HepG2 (cell line): ENCODE measurements around the gene LRRC39. TPM values are rescaled to one million over a fixed set of nuclear protein-coding genes. Genes with fewer than 3 reads are reported as not detected.
A peak's percentile ranks its signal among the peaks of the same experiment; 100 is the strongest.

ENCODE experiments used
- BRCA1 ChIP-seq: sonication (generic); formaldehyde crosslinking; IDR thresholded peaks from 2 replicates; pipeline ENCODE4 v1.4.0; 2020; ENCODE audit warnings: missing genetic modification reagents
- BRD4 ChIP-seq: sonication (generic); formaldehyde crosslinking; IDR thresholded peaks from 2 replicates; pipeline ENCODE4 v1.4.0; 2020; ENCODE audit warnings: missing genetic modification reagents
- CBFB ChIP-seq: sonication (generic); formaldehyde crosslinking; IDR thresholded peaks from 2 replicates; pipeline ENCODE4 v1.4.0; 2020; ENCODE audit warnings: missing genetic modification reagents
- DNMT3B ChIP-seq: conservative IDR thresholded peaks from 2 replicates; pipeline ENCODE4 v1.6.1; 2016; ENCODE audit warnings: missing biosample characterization, control low read depth
- EHMT2 ChIP-seq: fragments of 200-600 bp; sonication (generic); IDR thresholded peaks from 2 replicates; pipeline ENCODE4 v1.7.0; 2017; ENCODE audit warnings: antibody characterized with exemption, low read depth, low read length, borderline replicate concordance
- ELF4 ChIP-seq: sonication (generic); formaldehyde crosslinking; IDR thresholded peaks from 2 replicates; pipeline ENCODE4 v1.5.0; 2020; ENCODE audit warnings: missing genetic modification reagents, mild to moderate bottlenecking, moderate library complexity, borderline replicate concordance
- HINFP ChIP-seq: sonication (generic); formaldehyde crosslinking; IDR thresholded peaks from 2 replicates; pipeline ENCODE4 v1.4.0; 2020; ENCODE audit warnings: low read depth, mild to moderate bottlenecking, missing genetic modification reagents
- PCBP1 ChIP-seq: fragments of 200-400 bp; formaldehyde crosslinking; IDR thresholded peaks from 2 replicates; pipeline ENCODE4 v1.6.1; 2017; ENCODE audit warnings: mild to moderate bottlenecking, low read depth, low read length, borderline replicate concordance
- POLR2AphosphoS5 ChIP-seq: IDR thresholded peaks from 2 replicates; pipeline ENCODE4 v1.6.1; 2012; ENCODE audit warnings: low read depth, low read length
- RARG ChIP-seq: sonication (generic); formaldehyde crosslinking; IDR thresholded peaks from 2 replicates; pipeline ENCODE4 v1.4.0; 2020; ENCODE audit warnings: low read depth, mild to moderate bottlenecking, missing genetic modification reagents
- TBX2 ChIP-seq: sonication (generic); formaldehyde crosslinking; IDR thresholded peaks from 2 replicates; pipeline ENCODE4 v1.5.0; 2020; ENCODE audit warnings: missing genetic modification reagents, mild to moderate bottlenecking, borderline replicate concordance
- ZFP36 ChIP-seq: fragments of 150-350 bp; IDR thresholded peaks from 2 replicates; pipeline ENCODE4 v1.6.1; 2018; ENCODE audit warnings: borderline replicate concordance, low read length, low read depth; ENCODE audit not compliant: partially characterized antibody
- ZFY ChIP-seq: sonication (generic); formaldehyde crosslinking; IDR thresholded peaks from 2 replicates; pipeline ENCODE4 v1.4.0; 2020; ENCODE audit warnings: missing genetic modification reagents
- ZMYM2 ChIP-seq: sonication (generic); formaldehyde crosslinking; IDR thresholded peaks from 2 replicates; pipeline ENCODE4 v1.8.0; 2022; ENCODE audit warnings: mild to moderate bottlenecking, missing genetic modification reagents
- ZNF207 ChIP-seq: fragments of 450-650 bp; IDR thresholded peaks from 2 replicates; pipeline ENCODE4 v1.6.1; 2016; ENCODE audit warnings: antibody characterized with exemption, borderline replicate concordance
- ZNF563 ChIP-seq: sonication (generic); formaldehyde crosslinking; IDR thresholded peaks from 2 replicates; pipeline ENCODE4 v1.8.0; 2022; ENCODE audit warnings: mild to moderate bottlenecking, moderate library complexity, missing genetic modification reagents
- ZNF576 ChIP-seq: sonication (generic); formaldehyde crosslinking; IDR thresholded peaks from 2 replicates; pipeline ENCODE4 v1.4.0; 2020; ENCODE audit warnings: mild to moderate bottlenecking, missing genetic modification reagents
- ZNF652 ChIP-seq: IDR thresholded peaks from 2 replicates; pipeline ENCODE4 v1.6.1; 2016; ENCODE audit warnings: low read depth, borderline replicate concordance
- ZNF678 ChIP-seq: sonication (generic); formaldehyde crosslinking; IDR thresholded peaks from 2 replicates; pipeline ENCODE4 v1.4.0; 2020; ENCODE audit warnings: mild to moderate bottlenecking, missing genetic modification reagents
- ZNF709 ChIP-seq: sonication (generic); formaldehyde crosslinking; IDR thresholded peaks from 2 replicates; pipeline ENCODE4 v1.5.0; 2020; ENCODE audit warnings: mild to moderate bottlenecking, missing genetic modification reagents
- ZNF747 ChIP-seq: sonication (generic); formaldehyde crosslinking; IDR thresholded peaks from 2 replicates; pipeline ENCODE4 v1.8.1; 2023; ENCODE audit warnings: missing genetic modification reagents, mild to moderate bottlenecking, borderline replicate concordance
- polyA plus RNA-seq, 8 experiments: library from polyadenylated mRNA; depleted of rRNA in 3 of 8; stranded (reverse) in 7 of 8; unstranded in 1 of 8; fragments of >200 nt; fragmentation: Illumina TruSeq in 4 of 8; extraction: Trizol in 4 of 8; gene quantifications; 2 replicates each; pipeline versions ENCODE4 v1.2.1 to v1.2.3, GENCODE V29; 2011 to 2016; ENCODE audit warnings: low read depth in 4 of 8, missing spikeins in 1 of 8, mixed read lengths in 1 of 8; ENCODE audit not compliant: insufficient read depth in 1 of 8
- total RNA-seq, 5 experiments: library from RNA; depleted of rRNA; stranded (reverse); fragments of >200 nt; fragmentation: Illumina TruSeq; extraction: Trizol; gene quantifications; 2 replicates each; pipeline ENCODE4 v1.2.3, GENCODE V29; 2016; ENCODE audit warnings: low read depth in 1 of 5
- TF ChIP-seq, protein P1 (sequence below): sonication (generic); formaldehyde crosslinking; IDR thresholded peaks from 2 replicates; pipeline ENCODE4 v1.4.0; 2020; ENCODE audit warnings: mild to moderate bottlenecking, missing genetic modification reagents, borderline replicate concordance
- TF ChIP-seq, protein P2 (sequence below): sonication (generic); formaldehyde crosslinking; IDR thresholded peaks from 2 replicates; pipeline ENCODE4 v1.5.0; 2020; ENCODE audit warnings: mild to moderate bottlenecking, missing genetic modification reagents, borderline replicate concordance

The LRRC39 gene
- total and polyA plus RNA-seq, 2 of the 13 experiments (the other 11 are each of a cell fraction or from before 2014, with no cell fraction given), result 0.07 to 0.32 TPM

DNA sequence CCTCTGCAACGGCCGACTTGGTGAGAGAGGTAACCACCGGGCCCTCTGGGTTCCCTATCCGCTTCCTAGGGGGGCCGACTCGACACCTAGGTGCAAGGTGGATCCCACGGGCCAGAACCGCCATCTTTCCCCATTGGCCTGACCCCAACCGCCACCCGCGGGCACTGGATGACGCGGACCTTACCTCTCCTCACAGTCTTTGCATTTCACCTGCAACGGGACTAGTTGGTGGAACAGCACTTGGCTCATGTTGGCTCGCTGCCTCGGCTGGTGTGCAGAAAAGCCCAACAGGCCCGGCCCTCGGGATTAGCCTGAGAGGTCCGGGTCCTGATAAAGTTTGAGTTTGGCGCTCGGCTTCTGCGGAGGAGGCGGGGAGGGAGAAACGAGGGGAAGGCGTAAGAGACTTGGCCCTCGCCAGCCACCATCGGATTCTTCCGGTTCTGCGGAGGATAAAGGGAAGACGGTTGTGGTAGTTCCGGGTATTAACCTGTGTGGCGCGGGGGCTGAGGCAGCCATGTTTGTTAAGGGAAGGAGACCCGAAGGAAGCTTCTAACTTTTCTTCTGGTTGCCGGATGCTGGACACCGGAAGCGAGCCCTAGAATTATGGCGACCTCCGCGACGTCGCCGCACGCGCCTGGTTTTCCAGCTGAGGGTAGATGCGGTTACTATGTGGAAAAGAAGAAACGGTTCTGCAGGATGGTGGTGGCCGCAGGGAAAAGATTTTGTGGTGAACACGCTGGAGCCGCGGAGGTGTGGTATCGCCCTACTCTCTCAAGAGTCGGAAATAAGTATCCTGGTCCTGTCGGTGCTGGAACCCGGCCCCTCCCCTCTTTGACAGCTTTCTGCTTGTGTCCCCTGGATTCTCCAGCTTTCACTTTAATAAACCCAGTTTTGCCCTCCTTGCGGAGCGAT lies 45.2 kb downstream of the LRRC39 start, which contains the start of the genes SASS6 and TRMT13 (continued):
- peak; percentile 73 for TF ChIP-seq POLR2AphosphoS5
- peak; percentile 91 for TF ChIP-seq HINFP (CRISPR knock-in tag)
- peak; percentile 98 for TF ChIP-seq ELF4 (CRISPR knock-in tag)
- peak; percentile 70; the same call in 1 of the 2 replicates for TF ChIP-seq ZNF652 (CRISPR knock-in tag)
- no peak for TF ChIP-seq ZNF207
- no peak for TF ChIP-seq ZNF576 (CRISPR knock-in tag)
- TF ChIP-seq EHMT2, result no peak; the same call in 1 of the 2 replicates
- peak; percentile 78; the same call in 1 of the 2 replicates for TF ChIP-seq ZNF747
- TF ChIP-seq ZMYM2, result 0 out of 2 replicates have a peak, but pooled peaks have one; percentile 13
- TF ChIP-seq RARG (CRISPR knock-in tag), result no peak
- no peak; the same call in 1 of the 2 replicates for TF ChIP-seq ZNF678 (CRISPR knock-in tag)
- TF ChIP-seq, protein P1, sequence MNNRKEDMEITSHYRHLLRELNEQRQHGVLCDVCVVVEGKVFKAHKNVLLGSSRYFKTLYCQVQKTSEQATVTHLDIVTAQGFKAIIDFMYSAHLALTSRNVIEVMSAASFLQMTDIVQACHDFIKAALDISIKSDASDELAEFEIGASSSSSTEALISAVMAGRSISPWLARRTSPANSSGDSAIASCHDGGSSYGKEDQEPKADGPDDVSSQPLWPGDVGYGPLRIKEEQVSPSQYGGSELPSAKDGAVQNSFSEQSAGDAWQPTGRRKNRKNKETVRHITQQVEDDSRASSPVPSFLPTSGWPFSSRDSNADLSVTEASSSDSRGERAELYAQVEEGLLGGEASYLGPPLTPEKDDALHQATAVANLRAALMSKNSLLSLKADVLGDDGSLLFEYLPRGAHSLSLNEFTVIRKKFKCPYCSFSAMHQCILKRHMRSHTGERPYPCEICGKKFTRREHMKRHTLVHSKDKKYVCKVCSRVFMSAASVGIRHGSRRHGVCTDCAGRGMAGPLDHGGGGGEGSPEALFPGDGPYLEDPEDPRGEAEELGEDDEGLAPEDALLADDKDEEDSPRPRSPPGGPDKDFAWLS (CRISPR knock-in tag), result no peak
- peak; percentile 85 for TF ChIP-seq ZFY
- TF ChIP-seq ZNF563 (CRISPR knock-in tag), result peak; percentile 65; the same call in 1 of the 2 replicates
- no peak for TF ChIP-seq BRD4 (CRISPR knock-in tag)
- TF ChIP-seq CBFB (CRISPR knock-in tag), result peak; percentile 81; the same call in 1 of the 2 replicates
- TF ChIP-seq, protein P2, sequence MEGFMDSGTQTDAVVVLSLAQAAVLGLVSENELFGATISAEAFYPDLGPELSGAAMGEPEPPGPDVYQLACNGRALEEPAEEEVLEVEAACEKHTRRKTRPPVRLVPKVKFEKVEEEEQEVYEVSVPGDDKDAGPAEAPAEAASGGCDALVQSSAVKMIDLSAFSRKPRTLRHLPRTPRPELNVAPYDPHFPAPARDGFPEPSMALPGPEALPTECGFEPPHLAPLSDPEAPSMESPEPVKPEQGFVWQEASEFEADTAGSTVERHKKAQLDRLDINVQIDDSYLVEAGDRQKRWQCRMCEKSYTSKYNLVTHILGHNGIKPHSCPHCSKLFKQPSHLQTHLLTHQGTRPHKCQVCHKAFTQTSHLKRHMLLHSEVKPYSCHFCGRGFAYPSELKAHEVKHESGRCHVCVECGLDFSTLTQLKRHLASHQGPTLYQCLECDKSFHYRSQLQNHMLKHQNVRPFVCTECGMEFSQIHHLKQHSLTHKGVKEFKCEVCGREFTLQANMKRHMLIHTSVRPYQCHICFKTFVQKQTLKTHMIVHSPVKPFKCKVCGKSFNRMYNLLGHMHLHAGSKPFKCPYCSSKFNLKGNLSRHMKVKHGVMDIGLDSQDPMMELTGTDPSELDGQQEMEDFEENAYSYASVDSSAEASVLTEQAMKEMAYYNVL (CRISPR knock-in tag), result no peak
- no peak for TF ChIP-seq PCBP1
- TF ChIP-seq TBX2 (CRISPR knock-in tag), result peak; percentile 85; the same call in 1 of the 2 replicates
- 0 out of 2 replicates have a peak, but pooled peaks have one; percentile 73 for TF ChIP-seq BRCA1 (CRISPR knock-in tag)
- no peak for TF ChIP-seq ZFP36
- TF ChIP-seq DNMT3B (CRISPR knock-in tag), result no peak
- no peak; the same call in 1 of the 2 replicates for TF ChIP-seq ZNF709 (CRISPR knock-in tag)
